Embryonic facial prominence (tissue), 1 donor: ENCODE data around the gene PLCL1.

ENCODE experiments used
- DNase-seq: peaks from one replicate; pipeline ENCODE4 v3.0.0-alpha.2; 2016; ENCODE audit errors: extremely low spot score

PLCL1 gene

DNA sequence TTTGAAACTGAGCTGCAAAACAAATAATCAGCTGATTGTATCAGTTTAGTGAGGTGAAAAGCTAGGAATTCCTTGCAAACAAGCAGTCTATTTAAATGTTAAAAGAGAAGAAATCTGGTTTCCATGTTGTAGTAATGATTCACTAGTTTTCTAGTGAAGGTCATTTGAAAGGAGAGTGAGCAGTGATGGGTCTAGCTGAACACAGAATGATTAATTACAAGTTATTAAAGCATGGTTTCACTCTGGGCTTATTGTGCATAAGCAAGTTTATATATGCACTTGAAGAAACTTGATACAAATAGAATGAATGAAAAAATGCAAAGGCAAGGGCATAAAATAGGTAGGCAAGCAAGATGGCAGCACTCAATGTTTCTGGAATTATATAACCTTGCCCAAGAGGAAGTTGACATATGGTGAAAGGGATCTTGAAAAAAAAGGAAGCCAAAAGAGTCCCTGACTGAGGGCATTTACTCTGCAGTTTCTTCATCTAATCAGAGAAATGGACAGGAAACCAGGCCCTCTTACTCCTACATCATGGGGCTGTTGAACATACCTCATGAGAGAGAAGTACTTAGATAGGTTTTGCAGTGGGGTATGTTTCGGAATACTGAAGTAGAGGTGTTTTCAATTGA, 53.2 kb downstream of the PLCL1 start:
- no peak for DNase-seq

GRCh38 chr2:197858607-197859140, 54.3 kb downstream of the PLCL1 start:
- no peak for DNase-seq

GRCh38 chr2:197862246-197862955, 58.0 kb downstream of the PLCL1 start:
- no peak for DNase-seq

- DNase-seq, result no peak
Observed at GRCh38 chr2:197863744-197864143, 59.4 kb downstream of the PLCL1 start.

DNA sequence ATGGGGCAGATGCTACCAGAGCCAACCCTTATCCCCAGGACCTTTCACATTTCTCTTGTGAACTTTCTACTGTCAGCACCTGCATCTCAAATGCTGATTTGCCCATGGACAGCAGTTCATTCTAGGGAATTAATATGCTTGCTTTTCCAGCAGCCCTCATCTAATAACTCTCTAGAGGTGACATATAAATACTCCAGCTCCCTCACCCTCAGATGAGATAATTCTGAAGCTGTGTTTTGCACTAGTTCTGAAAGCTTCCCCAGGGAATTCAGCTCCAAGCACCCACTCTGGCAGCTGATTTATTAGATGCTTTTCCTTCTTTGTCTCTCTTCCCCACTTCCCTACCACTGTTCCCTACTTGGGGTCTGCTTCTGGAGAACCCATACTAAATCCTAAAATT, 62.1 kb downstream of the PLCL1 start:
- no peak for DNase-seq

DNA sequence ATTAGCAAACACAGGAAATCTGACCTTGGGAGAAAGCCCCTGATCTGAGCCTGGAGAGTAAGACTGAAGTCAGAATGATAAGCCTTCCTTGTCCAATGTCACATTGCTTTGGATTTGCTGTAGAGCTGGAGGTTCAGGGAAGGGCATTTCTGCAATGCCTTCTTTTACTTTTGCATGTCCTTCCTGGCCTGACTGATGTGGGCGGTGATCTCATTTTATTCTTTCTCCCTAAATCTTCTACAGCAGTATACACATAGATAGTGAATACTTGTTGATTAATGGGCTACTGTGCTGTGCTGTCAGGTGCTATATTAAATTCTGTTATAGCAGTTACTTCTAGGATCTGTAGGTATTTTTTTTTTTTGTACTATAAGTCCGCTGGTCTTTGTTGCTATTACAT, 62.6 kb downstream of the PLCL1 start:
- DNase-seq, result no peak

GRCh38 chr2:197867624-197868023, 63.2 kb downstream of the PLCL1 start:
- no peak for DNase-seq

DNA sequence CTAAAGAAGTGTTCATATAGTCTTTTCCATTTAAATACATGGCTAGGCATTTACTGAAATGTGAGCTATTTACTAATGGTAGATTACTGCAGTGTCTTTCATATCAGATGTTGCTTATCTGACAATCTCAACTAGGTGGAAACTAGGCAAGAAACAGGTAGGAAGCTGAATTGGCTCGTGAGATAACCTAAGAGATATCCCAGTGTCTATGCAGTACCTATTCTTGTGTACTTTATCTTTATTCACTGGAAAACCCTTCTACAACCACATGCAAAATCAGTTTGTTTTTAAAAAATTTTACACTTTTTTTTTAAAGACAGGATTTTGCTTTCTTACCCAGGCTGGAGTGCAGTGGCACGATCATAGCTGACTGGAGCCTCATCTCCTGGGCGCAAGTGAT, 63.8 kb downstream of the PLCL1 start:
- DNase-seq, result no peak

- no peak for DNase-seq
Observed at GRCh38 chr2:197869041-197869440, 64.6 kb downstream of the PLCL1 start.

- no peak for DNase-seq
Observed at GRCh38 chr2:197869501-197870111, 65.2 kb downstream of the PLCL1 start.

DNA sequence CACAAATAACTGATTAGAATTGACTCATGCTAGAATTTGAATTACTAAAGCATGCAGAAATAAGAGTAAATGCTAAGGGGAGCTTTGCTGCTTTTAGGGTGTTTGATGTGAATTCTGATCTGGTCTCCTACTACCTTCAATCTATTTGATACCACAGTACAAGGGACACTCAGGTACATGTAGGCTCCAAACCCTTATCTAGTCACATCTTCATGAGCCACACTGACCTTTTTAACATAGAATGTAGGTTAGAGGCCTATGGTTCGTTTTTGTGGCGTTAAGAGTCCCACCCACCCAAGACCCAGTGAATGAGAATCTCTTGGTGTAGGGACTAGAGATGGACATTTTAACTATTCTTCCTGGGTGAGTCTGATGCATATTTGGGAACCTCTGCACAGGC, 65.7 kb downstream of the PLCL1 start:
- DNase-seq, result no peak

GRCh38 chr2:197871780-197872456, 67.5 kb downstream of the PLCL1 start:
- no peak for DNase-seq

- no peak for DNase-seq
Observed at GRCh38 chr2:197873293-197873701, 68.9 kb downstream of the PLCL1 start.

DNA sequence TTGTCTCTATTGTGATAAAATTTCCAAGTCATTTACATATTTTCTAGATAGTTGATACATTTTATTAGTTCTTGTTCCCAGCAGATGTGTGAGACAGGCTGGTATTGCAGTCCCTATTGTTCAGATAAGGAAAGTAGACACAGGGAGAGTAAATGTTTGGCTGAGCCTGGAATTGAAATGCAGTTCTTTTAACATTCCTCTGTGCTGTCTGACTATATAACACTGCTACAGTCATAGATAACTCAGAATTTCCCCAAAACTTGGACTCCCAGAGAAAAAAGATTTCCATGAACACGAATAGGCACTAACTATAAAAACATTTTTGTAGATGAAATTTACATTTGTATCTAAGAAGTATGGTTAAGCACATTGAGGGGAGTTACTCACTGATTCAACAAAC, 71.4 kb downstream of the PLCL1 start:
- DNase-seq, result no peak

- DNase-seq, result no peak
Observed at GRCh38 chr2:197876524-197876923, 72.1 kb downstream of the PLCL1 start.

- no peak for DNase-seq
Observed at GRCh38 chr2:197877038-197877437, 72.6 kb downstream of the PLCL1 start.

- no peak for DNase-seq
Observed at GRCh38 chr2:197878792-197879191, 74.4 kb downstream of the PLCL1 start.

DNA sequence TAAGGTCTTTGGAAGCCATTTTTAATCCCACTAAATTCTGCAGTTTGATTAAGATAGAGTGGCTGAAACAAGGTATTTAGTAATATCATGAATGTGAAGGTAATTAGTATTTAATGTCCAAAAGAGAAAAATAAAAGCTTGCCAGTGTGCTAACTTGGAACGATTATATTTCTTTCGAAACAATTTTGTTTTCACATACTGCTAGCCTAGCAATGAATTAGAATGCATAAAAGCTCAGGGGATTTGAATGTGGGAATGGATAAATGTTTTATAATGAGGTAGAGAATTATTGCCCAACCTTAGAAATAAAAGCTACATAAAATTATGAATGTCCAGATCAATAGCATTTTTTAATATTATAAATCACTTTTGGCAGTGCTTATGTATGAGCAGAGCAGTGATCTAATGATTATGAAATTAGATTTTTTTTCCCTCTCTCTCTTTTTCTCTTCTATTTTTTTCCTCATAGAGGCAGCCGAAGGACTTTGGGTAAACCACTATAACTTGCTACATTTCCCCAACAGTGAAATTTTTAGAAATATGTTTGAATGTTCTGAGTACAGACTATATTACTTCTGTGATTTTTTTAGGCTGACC, 75.5 kb downstream of the PLCL1 start:
- no peak for DNase-seq

- no peak for DNase-seq
Observed at GRCh38 chr2:197883354-197884032, 79.1 kb downstream of the PLCL1 start.

- no peak for DNase-seq
Observed at GRCh38 chr2:197884252-197884651, 79.9 kb downstream of the PLCL1 start.

- DNase-seq, result no peak
Observed at GRCh38 chr2:197885126-197885525, 80.7 kb downstream of the PLCL1 start.
